OCI-LY7 (cell line): ENCODE results near the gene GALNT12.

Experiments used
- EZH2phosphoT487 ChIP-seq: fragments of 200-600 bp; sonication (generic); IDR thresholded peaks from 2 replicates; pipeline ENCODE4 v1.6.1; 2018; ENCODE audit warnings: low read depth, borderline replicate concordance, mild to moderate bottlenecking, mixed run types, antibody characterized with exemption, low read length, moderate library complexity, mixed read lengths
- TF ChIP-seq, protein P1 (sequence below): fragments of 200-600 bp; sonication (generic); conservative IDR thresholded peaks from 2 replicates; pipeline ENCODE4 v1.5.1; 2014; ENCODE audit warnings: mild to moderate bottlenecking, antibody characterized with exemption, low read length, moderate library complexity, mixed read lengths

- TF ChIP-seq, protein P1, sequence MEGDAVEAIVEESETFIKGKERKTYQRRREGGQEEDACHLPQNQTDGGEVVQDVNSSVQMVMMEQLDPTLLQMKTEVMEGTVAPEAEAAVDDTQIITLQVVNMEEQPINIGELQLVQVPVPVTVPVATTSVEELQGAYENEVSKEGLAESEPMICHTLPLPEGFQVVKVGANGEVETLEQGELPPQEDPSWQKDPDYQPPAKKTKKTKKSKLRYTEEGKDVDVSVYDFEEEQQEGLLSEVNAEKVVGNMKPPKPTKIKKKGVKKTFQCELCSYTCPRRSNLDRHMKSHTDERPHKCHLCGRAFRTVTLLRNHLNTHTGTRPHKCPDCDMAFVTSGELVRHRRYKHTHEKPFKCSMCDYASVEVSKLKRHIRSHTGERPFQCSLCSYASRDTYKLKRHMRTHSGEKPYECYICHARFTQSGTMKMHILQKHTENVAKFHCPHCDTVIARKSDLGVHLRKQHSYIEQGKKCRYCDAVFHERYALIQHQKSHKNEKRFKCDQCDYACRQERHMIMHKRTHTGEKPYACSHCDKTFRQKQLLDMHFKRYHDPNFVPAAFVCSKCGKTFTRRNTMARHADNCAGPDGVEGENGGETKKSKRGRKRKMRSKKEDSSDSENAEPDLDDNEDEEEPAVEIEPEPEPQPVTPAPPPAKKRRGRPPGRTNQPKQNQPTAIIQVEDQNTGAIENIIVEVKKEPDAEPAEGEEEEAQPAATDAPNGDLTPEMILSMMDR = no peak
- TF ChIP-seq EZH2phosphoT487 = no peak
These were observed 73.9 kb downstream of the GALNT12 start for GRCh38 chr9:98881356-98881755.
